T-helper 2 cell (primary cell): ENCODE measurements around the gene MRPL58.
A peak's percentile ranks its signal among the peaks of the same experiment; 100 is the strongest.
"Not testable (repeated sequence)": the region's sequence is repeated elsewhere in the genome, so short reads cannot be mapped to it uniquely, and the experiment has no call there.

Source experiments
- DNase-seq, 5 experiments: peaks; one replicate each; pipeline versions ENCODE4 v3.0.0 to v3.0.0-alpha.2; 2012 to 2022

The MRPL58 gene

GRCh38 chr17:75019710-75020109 lies 7.2 kb downstream of the MRPL58 start:
- DNase-seq: no peak

GRCh38 chr17:75020331-75021110 lies 8.1 kb downstream of the MRPL58 start:
- no peak for DNase-seq

GRCh38 chr17:75024686-75025397 lies 12.4 kb downstream of the MRPL58 start:
- DNase-seq: peak in 2 of 5 experiments; percentile 34 to 40

GRCh38 chr17:75025398-75025734 lies 12.9 kb downstream of the MRPL58 start:
- DNase-seq: not testable (repeated sequence)

- not testable (repeated sequence) for DNase-seq
These were observed 14.2 kb downstream of the MRPL58 start for GRCh38 chr17:75026650-75027049.

GRCh38 chr17:75030161-75030560 lies 17.7 kb downstream of the MRPL58 start:
- no peak for DNase-seq

- DNase-seq: peak in 4 of 5 experiments; percentile 36 to 69 (median 50)
These were observed 19.7 kb downstream of the MRPL58 start for GRCh38 chr17:75031972-75032719.

GRCh38 chr17:75032720-75033280 lies 20.3 kb downstream of the MRPL58 start:
- DNase-seq: peak in 1 of 5 experiments; percentile 25

- peak; percentile 41 to 87 (median 73) for DNase-seq
These were observed 21.1 kb downstream of the MRPL58 start for GRCh38 chr17:75033346-75034235.

GRCh38 chr17:75034236-75034908 lies 21.9 kb downstream of the MRPL58 start:
- peak; percentile 22 to 89 (median 64) for DNase-seq

- peak; percentile 54 to 97 (median 84) for DNase-seq
These were observed 24.3 kb downstream of the MRPL58 start for GRCh38 chr17:75036643-75037268.

- DNase-seq: no peak
These were observed 26.8 kb downstream of the MRPL58 start for GRCh38 chr17:75039238-75039637.

- no peak for DNase-seq
These were observed 29.3 kb downstream of the MRPL58 start for GRCh38 chr17:75041656-75042280.

- not testable (repeated sequence) for DNase-seq
These were observed 31.3 kb downstream of the MRPL58 start for GRCh38 chr17:75043789-75044188.

- DNase-seq: no peak
These were observed 32.2 kb downstream of the MRPL58 start for GRCh38 chr17:75044716-75045115.

GRCh38 chr17:75045946-75046406 lies 33.5 kb downstream of the MRPL58 start:
- DNase-seq: not testable (repeated sequence)

- DNase-seq: peak; percentile 82 to 96 (median 90)
These were observed 34.2 kb downstream of the MRPL58 start, which contains the start of the genes ATP5PD and KCTD2 for GRCh38 chr17:75046407-75047289. Gene ATP5PD, minus strand, starts transcription at chr17:75046969. Its CDS starts 4,319 bp downstream, at chr17:75042650. Gene KCTD2, plus strand, starts transcription at chr17:75047225. Its CDS starts 26 bp downstream, at chr17:75047251.

- DNase-seq: peak in 2 of 5 experiments; percentile 15 to 35
These were observed 35.1 kb downstream of the MRPL58 start for GRCh38 chr17:75047398-75048098.
